CD4-positive, alpha-beta memory T cell (primary cell): ENCODE results near the gene SMIM15. TPM values are rescaled to one million over a fixed set of nuclear protein-coding genes. Genes with fewer than 3 reads are reported as not detected.

Experiments
- CTCF ChIA-PET: fragments of 350-600 bp; sonication (Branson Sonifier 250); formaldehyde crosslinking; loops from one replicate; lab custom pipeline; 2021; ENCODE audit warnings: inconsistent platforms; ENCODE audit not compliant: partially characterized antibody; lab: Charles Lee
- POLR2A ChIA-PET: fragments of 350-600 bp; sonication (Branson Sonifier 250); formaldehyde crosslinking; loops from one replicate; lab custom pipeline; 2021; ENCODE audit not compliant: partially characterized antibody; lab: Charles Lee
- DNase-seq, 5 donors: peaks; one replicate each; pipeline versions ENCODE4 v3.0.0 to v3.0.0-alpha.2; 2020 to 2022; ENCODE audit warnings: mixed read lengths in 1 of 5
- H3K27ac ChIP-seq: one replicate; pipeline ENCODE4 v1.7.0; 2013; ENCODE audit warnings: low read depth, low read length
- H3K27me3 ChIP-seq: 2 replicates; pipeline ENCODE4 v1.7.0; 2013; ENCODE audit warnings: mild to moderate bottlenecking, low read length, moderate library complexity; ENCODE audit not compliant: insufficient read depth
- H3K36me3 ChIP-seq: 2 replicates; pipeline ENCODE4 v1.7.0; 2013; ENCODE audit warnings: mild to moderate bottlenecking, low read length, moderate library complexity; ENCODE audit not compliant: insufficient read depth
- H3K4me1 ChIP-seq: 2 replicates; pipeline ENCODE4 v1.7.0; 2013; ENCODE audit warnings: mild to moderate bottlenecking, low read length, moderate library complexity; ENCODE audit not compliant: insufficient read depth
- H3K4me3 ChIP-seq, 2 donors: one replicate each; pipeline ENCODE4 v1.7.0; 2013; ENCODE audit warnings: low read length in 2 of 2, mild to moderate bottlenecking in 1 of 2
- H3K9me3 ChIP-seq, 2 donors: one replicate each; pipeline ENCODE4 v1.7.0; 2013; ENCODE audit warnings: low read length in 2 of 2, control low read depth in 1 of 2; ENCODE audit not compliant: control insufficient read depth in 1 of 2
- H3K27ac Mint-ChIP-seq, 7 donors: one replicate each; pipeline ENCODE4 v1.8.0; 2020 to 2021; ENCODE audit warnings: mixed read lengths in 7 of 7, mild to moderate bottlenecking in 6 of 7, inconsistent platforms in 3 of 7, moderate library complexity in 3 of 7
- H3K27me3 Mint-ChIP-seq, 2 donors: one replicate each; pipeline ENCODE4 v1.8.0; 2020 to 2021; ENCODE audit warnings: mixed read lengths in 2 of 2
- H3K36me3 Mint-ChIP-seq, 2 donors: one replicate each; pipeline ENCODE4 v1.8.0; 2020 to 2021; ENCODE audit warnings: mixed read lengths in 2 of 2, inconsistent platforms in 1 of 2, mild to moderate bottlenecking in 1 of 2
- H3K4me1 Mint-ChIP-seq, 4 donors: one replicate each; pipeline ENCODE4 v1.8.0; 2020 to 2021; ENCODE audit warnings: mixed read lengths in 4 of 4, mild to moderate bottlenecking in 1 of 4
- H3K4me3 Mint-ChIP-seq, 8 donors: one replicate each; pipeline ENCODE4 v1.8.0; 2020 to 2021; ENCODE audit warnings: mixed read lengths in 8 of 8, mild to moderate bottlenecking in 7 of 8, moderate library complexity in 6 of 8, inconsistent platforms in 3 of 8
- H3K9me3 Mint-ChIP-seq, 8 donors: one replicate each; pipeline ENCODE4 v1.8.0; 2020 to 2021; ENCODE audit warnings: mixed read lengths in 8 of 8, mild to moderate bottlenecking in 5 of 8, inconsistent platforms in 3 of 8, moderate library complexity in 1 of 8
- intact Hi-C: fragments of 100-400 bp; cut with micrococcal nuclease; formaldehyde crosslinking; loops from one replicate; pipeline ENCODE4 v1.15.1; 2023
- polyA plus RNA-seq, 2 donors: library from polyadenylated mRNA; unstranded; fragments of 300-500 nt; fragmentation: Illumina TruSeq; gene quantifications; one replicate each; pipeline ENCODE4 v1.2.3, GENCODE V29; 2021
- total RNA-seq, 2 experiments: library from RNA; stranded (reverse); gene quantifications; one replicate each; pipeline ENCODE4 v1.2.3, GENCODE V29; 2021

The SMIM15 gene
- total and polyA plus RNA-seq, 4 experiments from 2014 or later = 32.8 to 41.0 (median 35.4) TPM

DNA sequence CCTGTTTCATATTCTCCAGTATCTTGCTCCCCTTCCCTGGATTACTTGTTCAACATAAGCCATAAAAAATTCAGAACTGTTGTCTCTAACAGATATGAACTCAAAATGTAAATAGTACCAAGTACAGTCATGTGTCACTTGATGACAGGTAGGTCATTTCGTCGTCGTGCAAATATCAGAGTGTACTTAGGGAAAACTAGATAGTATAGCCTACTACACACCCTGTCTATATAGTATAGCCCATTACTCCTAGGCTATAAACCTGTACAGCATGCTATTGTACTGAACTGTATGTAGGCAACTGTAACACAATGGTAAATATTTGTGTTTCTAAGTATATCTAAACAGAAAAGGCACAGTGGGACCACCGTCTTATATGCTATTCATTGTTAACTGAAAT is 39.1 kb downstream of the SMIM15 start:
- no peak overlapping the region for H3K4me3 ChIP-seq
- Mint-ChIP-seq H3K4me3 (no peak overlapping the region), H3K27me3 (no peaks in the 10 kb centered on the region), H3K27ac (no peak overlapping the region), H3K36me3 (peaks cover 4 to 14% of the 10 kb centered on the region in 2 donors), H3K4me1 (peaks cover 0 to 1% (median 0%) of the 10 kb centered on the region in 4 donors), H3K9me3 (no peaks in the 10 kb centered on the region)
- no peaks in the 10 kb centered on the region for H3K36me3 ChIP-seq
- no peaks in the 10 kb centered on the region for H3K27me3 ChIP-seq
- no peak overlapping the region for H3K27ac ChIP-seq
- no peaks in the 10 kb centered on the region for H3K9me3 ChIP-seq
- ChIA-PET CTCF (no interaction called here), POLR2A (no interaction called here)
- intact Hi-C loops = no loop called here
- no peak for DNase-seq
- no peaks in the 10 kb centered on the region for H3K4me1 ChIP-seq

DNA sequence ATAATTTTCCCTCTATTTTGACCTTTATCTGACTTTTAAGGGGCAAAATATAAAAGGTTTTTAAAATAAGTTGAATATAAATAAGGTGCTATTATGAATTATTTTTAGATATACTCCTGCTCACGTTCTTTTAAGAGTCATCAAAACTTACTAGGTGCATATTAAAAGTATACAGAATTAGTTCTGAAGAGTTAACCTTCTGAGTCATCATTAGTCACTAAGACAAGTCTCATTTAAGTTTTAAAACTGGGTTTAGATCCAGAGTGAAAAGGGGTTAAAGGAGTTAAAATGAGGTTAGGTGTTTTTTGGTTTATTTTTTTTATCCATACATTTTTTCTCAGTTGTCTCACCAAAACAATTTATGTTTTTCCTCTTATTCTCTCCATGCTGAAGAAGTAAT is 41.7 kb downstream of the SMIM15 start:
- DNase-seq = no peak
- Histone ChIP-seq H3K36me3 (no peaks in the 10 kb centered on the region), H3K27me3 (no peaks in the 10 kb centered on the region), H3K9me3 (no peaks in the 10 kb centered on the region), H3K27ac (no peak overlapping the region), H3K4me1 (no peaks in the 10 kb centered on the region), H3K4me3 (no peak overlapping the region)
- ChIA-PET CTCF (no interaction called here), POLR2A (no interaction called here)
- Mint-ChIP-seq H3K27me3 (no peaks in the 10 kb centered on the region), H3K4me3 (no peak overlapping the region), H3K27ac (no peak overlapping the region), H3K9me3 (no peaks in the 10 kb centered on the region), H3K36me3 (peaks cover 7 to 9% of the 10 kb centered on the region in 2 donors), H3K4me1 (no peaks in the 10 kb centered on the region)
- intact Hi-C loops = no loop called here

DNA sequence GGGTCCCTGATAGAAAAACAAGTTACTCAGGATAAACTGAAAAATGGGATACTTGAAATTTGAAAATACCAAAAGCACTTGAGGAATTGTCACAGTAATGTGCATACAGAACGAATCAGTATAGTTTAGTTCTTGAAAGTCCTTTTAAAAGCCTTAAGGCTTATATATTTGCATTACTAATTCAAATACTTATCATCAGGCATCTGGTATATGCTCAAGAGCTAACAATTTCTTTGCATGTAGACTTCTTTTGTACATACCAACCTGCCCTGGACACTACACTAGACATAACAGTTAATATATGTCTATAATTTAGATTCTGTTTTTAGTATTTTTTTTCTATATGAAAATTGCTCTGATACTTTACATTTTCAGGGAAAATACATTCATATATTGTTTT is 43.2 kb downstream of the SMIM15 start:
- H3K27me3 Mint-ChIP-seq = no peaks in the 10 kb centered on the region
- H3K9me3 Mint-ChIP-seq = peaks cover 0 to 5% (median under 1%) of the 10 kb centered on the region in 8 donors
- POLR2A ChIA-PET = no interaction called here
- no peak overlapping the region for H3K27ac ChIP-seq
- H3K36me3 ChIP-seq = no peaks in the 10 kb centered on the region
- H3K27me3 ChIP-seq = no peaks in the 10 kb centered on the region
- CTCF ChIA-PET = no interaction called here
- no peaks in the 10 kb centered on the region for H3K4me1 Mint-ChIP-seq
- H3K4me1 ChIP-seq = no peaks in the 10 kb centered on the region
- H3K4me3 ChIP-seq = no peak overlapping the region
- H3K36me3 Mint-ChIP-seq = peaks cover 8 to 24% of the 10 kb centered on the region in 2 donors
- intact Hi-C loops = no loop called here
- no peak overlapping the region for H3K4me3 Mint-ChIP-seq
- H3K27ac Mint-ChIP-seq = no peak overlapping the region
- H3K9me3 ChIP-seq = no peaks in the 10 kb centered on the region
- DNase-seq = no peak

DNA sequence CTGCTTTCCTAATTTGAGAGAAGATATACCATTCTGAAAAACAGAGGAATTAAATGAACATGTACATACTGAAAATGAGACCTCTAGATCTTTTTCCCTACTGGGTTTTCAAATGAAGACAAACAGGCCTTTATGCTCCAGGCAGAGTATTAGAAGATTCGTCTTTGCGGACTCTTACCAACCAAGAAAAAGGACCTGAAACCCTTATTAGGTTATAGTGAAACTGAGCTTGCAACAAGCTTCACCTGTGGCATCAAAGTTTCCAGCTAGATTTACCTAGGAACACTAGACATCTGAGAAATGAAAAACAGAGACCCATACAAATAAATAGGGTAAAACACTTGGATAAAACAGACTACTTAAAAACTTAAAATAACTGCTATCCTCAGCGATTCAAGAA is 46.3 kb downstream of the SMIM15 start:
- Mint-ChIP-seq H3K4me1 (no peaks in the 10 kb centered on the region), H3K4me3 (no peak overlapping the region), H3K27ac (no peak overlapping the region), H3K36me3 (peaks cover 16 to 34% of the 10 kb centered on the region in 2 donors), H3K9me3 (peaks cover 0 to 21% (median 8%) of the 10 kb centered on the region in 8 donors), H3K27me3 (no peaks in the 10 kb centered on the region)
- no peak for DNase-seq
- POLR2A ChIA-PET = no interaction called here
- Histone ChIP-seq H3K9me3 (no peaks in the 10 kb centered on the region), H3K4me1 (no peaks in the 10 kb centered on the region), H3K27ac (no peak overlapping the region), H3K36me3 (no peaks in the 10 kb centered on the region), H3K27me3 (no peaks in the 10 kb centered on the region), H3K4me3 (no peak overlapping the region)
- CTCF ChIA-PET = no interaction called here
- intact Hi-C loops = no loop called here

DNA sequence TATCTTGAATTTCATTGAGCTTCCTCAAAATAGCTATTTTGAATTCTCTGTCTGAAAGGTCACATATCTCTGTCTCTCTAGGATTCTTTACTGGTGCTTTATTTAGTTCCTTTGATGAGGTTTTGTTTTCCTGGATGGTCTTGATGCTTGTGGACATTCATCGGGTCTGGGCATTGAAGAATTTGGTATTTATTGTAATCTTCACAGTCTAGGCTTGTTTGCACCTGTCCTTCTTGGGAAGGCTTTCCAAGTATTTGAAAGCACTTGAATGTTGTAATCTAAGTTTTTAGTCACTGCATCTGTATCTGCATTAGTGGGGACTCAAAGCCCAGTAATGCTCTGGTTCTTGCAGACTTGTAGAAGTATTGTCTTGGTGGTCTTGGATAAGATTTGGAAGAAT is 47.8 kb downstream of the SMIM15 start:
- Mint-ChIP-seq H3K4me1 (no peaks in the 10 kb centered on the region), H3K4me3 (no peak overlapping the region), H3K36me3 (peaks cover 21 to 46% of the 10 kb centered on the region in 2 donors), H3K9me3 (peaks cover 0 to 23% (median 9%) of the 10 kb centered on the region in 8 donors), H3K27ac (no peak overlapping the region), H3K27me3 (no peaks in the 10 kb centered on the region)
- no peaks in the 10 kb centered on the region for H3K36me3 ChIP-seq
- CTCF ChIA-PET = no interaction called here
- no peaks in the 10 kb centered on the region for H3K9me3 ChIP-seq
- no peak overlapping the region for H3K4me3 ChIP-seq
- H3K27ac ChIP-seq = no peak overlapping the region
- DNase-seq = no peak
- POLR2A ChIA-PET = no interaction called here
- intact Hi-C loops = no loop called here
- H3K27me3 ChIP-seq = no peaks in the 10 kb centered on the region
- no peaks in the 10 kb centered on the region for H3K4me1 ChIP-seq

Other genes starting within 250 kb of the SMIM15 start
- gene ERCC8, start 217.4 kb downstream of the SMIM15 start, total RNA-seq = 1 to 10 TPM; 7.1 to 9.0 TPM
- 10 to 100 TPM; 10.6 to 20.5 TPM for gene ERCC8, start 217.4 kb downstream of the SMIM15 start, polyA plus RNA-seq
- gene NDUFAF2, start 217.3 kb downstream of the SMIM15 start, total RNA-seq = 10 to 100 TPM; 14.7 to 14.8 TPM
- 10 to 100 TPM; 34.8 to 44.9 TPM for gene NDUFAF2, start 217.3 kb downstream of the SMIM15 start, polyA plus RNA-seq
- gene ZSWIM6, start 169.8 kb upstream of the SMIM15 start, total RNA-seq = 10 to 100 TPM; 10.3 to 11.3 TPM
- gene ZSWIM6, start 169.8 kb upstream of the SMIM15 start, polyA plus RNA-seq = under 1 TPM; 0.23 to 0.68 TPM